GM12878 (cell line): ENCODE data around the gene TUBA1B. TPM values are rescaled to one million over a fixed set of nuclear protein-coding genes. Genes with fewer than 3 reads are reported as not detected.

Source experiments
- ATAC-seq: fragments of 200-7000 bp; cut with Tn5 transposase; 3 replicates; pipeline ENCODE4 v1.9.1; 2020; ENCODE audit warnings: mild to moderate bottlenecking, moderate library complexity
- BruUV-seq: library from RNA; stranded (reverse); fragments of 400-500 nt; replicated peaks from 2 replicates; lab custom pipeline; 2021; lab: Mats Ljungman, UMichigan
- CTCF ChIA-PET: fragments of 300-600 bp; sonication (Branson Sonifier 250); formaldehyde crosslinking; extraction: SDS; loops from one replicate; lab custom pipeline; 2021; ENCODE audit warnings: inconsistent platforms; lab: Yijun Ruan, JAX
- POLR2A ChIA-PET: fragments of 350-600 bp; formaldehyde crosslinking; extraction: SDS; loops from one replicate; lab custom pipeline; 2021; ENCODE audit warnings: inconsistent platforms; lab: Charles Lee
- RAD21 ChIA-PET: fragments of 300-600 bp; sonication (Branson Sonifier 250); formaldehyde crosslinking; loops from one replicate; lab custom pipeline; 2023; ENCODE audit warnings: antibody characterized with exemption; ENCODE audit not compliant: unreplicated experiment; lab: Charles Lee
- SMC1A ChIA-PET: fragments of 300-600 bp; sonication (Branson Sonifier 250); formaldehyde crosslinking; loops from one replicate; lab custom pipeline; 2023; ENCODE audit not compliant: unreplicated experiment, uncharacterized antibody; lab: Charles Lee
- DNase-seq: peaks from one replicate; pipeline ENCODE4 v3.0.0-alpha.2; 2011; ENCODE audit warnings: low read depth, low spot score
- FAIRE-seq: peaks from 3 replicates; lab custom pipeline; 2011; peaks lifted over from hg19 to GRCh38; lab: Jason Lieb, UNC
- H2AFZ ChIP-seq: 2 replicates; pipeline ENCODE4 v1.6.0; 2011; ENCODE audit warnings: low read depth, low read length, control low read depth; ENCODE audit not compliant: control insufficient read depth
- H3K27ac ChIP-seq: 2 replicates; pipeline ENCODE4 v1.5.1; 2011; ENCODE audit warnings: control low read depth; ENCODE audit not compliant: control insufficient read depth, insufficient read depth
- H3K27me3 ChIP-seq, 2 experiments: replicated peaks in 1 of 2; 2 replicates each; pipeline versions ENCODE4 v1.6.0 to v1.6.1; 2011; ENCODE audit warnings: low read length in 1 of 2; ENCODE audit not compliant: control insufficient read depth in 2 of 2, insufficient read depth in 2 of 2
- H3K36me3 ChIP-seq, 2 experiments: 2 replicates each; pipeline ENCODE4 v1.5.1; 2011; ENCODE audit warnings: low read length in 1 of 2; ENCODE audit not compliant: control insufficient read depth in 2 of 2, insufficient read depth in 2 of 2
- H3K4me1 ChIP-seq: 2 replicates; pipeline ENCODE4 v1.6.1; 2011; ENCODE audit warnings: mild to moderate bottlenecking, low read length, moderate library complexity, mixed read lengths; ENCODE audit not compliant: control insufficient read depth, insufficient read depth
- H3K4me2 ChIP-seq: 2 replicates; pipeline ENCODE4 v1.6.0; 2011; ENCODE audit warnings: control low read depth; ENCODE audit not compliant: control insufficient read depth, insufficient read depth
- H3K4me3 ChIP-seq: fragments of 200-600 bp; sonication (generic); 2 replicates; pipeline ENCODE4 v1.5.1; 2016
- H3K79me2 ChIP-seq: 2 replicates; pipeline ENCODE4 v1.6.0; 2011; ENCODE audit warnings: low read length; ENCODE audit not compliant: control insufficient read depth, insufficient read depth
- H3K9ac ChIP-seq: 2 replicates; pipeline ENCODE4 v1.8.0; 2011; ENCODE audit warnings: low read length, control low read depth, mixed read lengths; ENCODE audit not compliant: control insufficient read depth, insufficient read depth
- H3K9me3 ChIP-seq: replicated peaks from 3 replicates; pipeline ENCODE4 v1.5.1; 2011; ENCODE audit warnings: mild to moderate bottlenecking, low read length; ENCODE audit not compliant: control insufficient read depth, insufficient read depth
- H4K20me1 ChIP-seq: 2 replicates; pipeline ENCODE4 v1.6.0; 2011; ENCODE audit not compliant: control insufficient read depth, insufficient read depth
- BMI1 ChIP-seq: fragments of 450-650 bp; IDR thresholded peaks from 2 replicates; pipeline ENCODE4 v1.6.1; 2016; ENCODE audit warnings: mild to moderate bottlenecking, moderate library complexity, borderline replicate concordance
- CHD1 ChIP-seq: IDR thresholded peaks from 2 replicates; pipeline ENCODE4 v1.6.1; 2012; ENCODE audit warnings: low read depth, low read length, improper control_type of control experiment
- DPF2 ChIP-seq: fragments of 450-650 bp; IDR thresholded peaks from 2 replicates; pipeline ENCODE4 v1.6.1; 2017; ENCODE audit warnings: mild to moderate bottlenecking
- IRF4 ChIP-seq: IDR thresholded peaks from 2 replicates; pipeline ENCODE4 v1.6.1; 2011; ENCODE audit warnings: low read depth, low read length
- POLR2AphosphoS5 ChIP-seq: IDR thresholded peaks from 2 replicates; pipeline ENCODE4 v1.6.1; 2011; ENCODE audit warnings: mild to moderate bottlenecking, low read length, inconsistent platforms
- SMAD1 ChIP-seq: fragments of 450-650 bp; IDR thresholded peaks from 2 replicates; pipeline ENCODE4 v1.6.1; 2018; ENCODE audit warnings: mild to moderate bottlenecking, low read depth; ENCODE audit not compliant: partially characterized antibody
- SREBF2 ChIP-seq: IDR thresholded peaks from 2 replicates; pipeline ENCODE4 v1.6.1; 2012; ENCODE audit warnings: mild to moderate bottlenecking, low read length
- TCF3 ChIP-seq: IDR thresholded peaks from 2 replicates; pipeline ENCODE4 v1.6.1; 2012; ENCODE audit warnings: low read depth, mild to moderate bottlenecking, low read length, borderline replicate concordance; ENCODE audit not compliant: insufficient read depth
- TCF7 ChIP-seq: IDR thresholded peaks from 2 replicates; pipeline ENCODE4 v1.6.1; 2014; ENCODE audit warnings: antibody characterized with exemption, borderline replicate concordance
- WGBS: methylation state at CpG from one replicate; pipeline ENCODE4 v1.1.6; 2016; ENCODE audit warnings: low lambda C conversion rate; ENCODE audit not compliant: insufficient replicate concordance, insufficient coverage; ENCODE audit errors: missing lambda C conversion rate; 5-methylcytosine and 5-hydroxymethylcytosine counted together
- in situ Hi-C: fragments of 300-500 bp; cut with MboI; formaldehyde crosslinking; loops from 9 replicates; pipeline ENCODE4 v1.14.3; 2018; ENCODE audit warnings: mixed read lengths
- intact Hi-C: fragments of 100-400 bp; cut with micrococcal nuclease; formaldehyde crosslinking; loops from one replicate; pipeline ENCODE4 v1.14.2; 2022; ENCODE audit not compliant: unreplicated experiment
- polyA plus RNA-seq, 11 experiments: library from polyadenylated mRNA; depleted of rRNA in 4 of 11; unstranded in 6 of 11; stranded (reverse) in 5 of 11; fragments of >200 nt; fragmentation: Nextera tagmentation in 4 of 11; fragmentation: Illumina TruSeq in 1 of 11; extraction: Ambion mirVana in 4 of 11; extraction: Trizol in 1 of 11; gene quantifications; 1 replicate in 1 of 11; 2 replicates in 10 of 11; pipeline versions ENCODE4 v1.2.1 to v1.2.3, GENCODE V29; 2011 to 2016; ENCODE audit warnings: inconsistent platforms in 2 of 11, missing spikeins in 2 of 11, low read depth in 1 of 11
- total RNA-seq, 4 experiments: library from RNA; depleted of rRNA in 3 of 4; stranded (reverse); fragments of >200 nt in 3 of 4; fragmentation: Illumina TruSeq in 1 of 4; extraction: Trizol in 1 of 4; gene quantifications; 2 replicates each; pipeline versions ENCODE4 v1.2.1 to v1.2.3, GENCODE V29; 2013 to 2021
- TF ChIP-seq, protein P1 (sequence below): fragments of 450-650 bp; formaldehyde crosslinking; IDR thresholded peaks from 2 replicates; pipeline ENCODE4 v1.4.0; 2022; ENCODE audit warnings: mild to moderate bottlenecking, moderate library complexity
- TF ChIP-seq, protein P2 (sequence below): fragments of 450-650 bp; IDR thresholded peaks from 2 replicates; pipeline ENCODE4 v1.6.1; 2017; ENCODE audit warnings: antibody characterized with exemption, mild to moderate bottlenecking, moderate library complexity
- TF ChIP-seq, protein P3 (sequence below): fragments of 450-650 bp; IDR thresholded peaks from 2 replicates; pipeline ENCODE4 v1.6.1; 2014; ENCODE audit warnings: mild to moderate bottlenecking

Gene TUBA1B
- total and polyA plus RNA-seq, 10 of the 15 experiments (the other 5 are each of a cell fraction or from before 2014, with no cell fraction given), result 2,328 to 4,712 (median 3,552) TPM

DNA sequence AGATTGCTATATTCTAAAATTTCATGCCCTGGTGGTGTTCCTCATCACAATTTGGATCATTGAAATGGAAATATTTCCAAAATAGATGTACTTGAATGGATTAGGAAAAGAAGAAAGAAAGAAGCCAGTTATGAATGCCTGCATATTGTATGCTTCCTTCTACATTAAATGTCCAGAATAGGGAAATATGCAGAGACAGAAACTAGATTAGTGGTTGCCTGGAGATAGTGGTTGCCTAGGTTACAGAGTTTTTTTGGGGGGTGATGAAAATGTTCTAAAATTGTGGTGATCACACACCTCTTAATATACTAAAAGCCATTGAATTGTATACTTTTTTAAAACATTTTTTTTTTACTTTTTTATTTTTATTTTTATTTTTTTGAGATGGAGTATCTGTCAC is 39.7 kb upstream of the TUBA1B start:
- TF ChIP-seq BMI1 (peak; percentile 64), TCF3 (no peak)
- TF ChIP-seq, all 136 proteins: peak for 1
- Histone ChIP-seq H3K4me2 (no peak overlapping the region), H3K4me3 (no peak overlapping the region), H3K9me3 (no peaks in the 10 kb centered on the region), H3K27me3 (no peaks in the 10 kb centered on the region), H3K9ac (no peak overlapping the region), H3K79me2 (no peaks in the 10 kb centered on the region), H4K20me1 (no peaks in the 10 kb centered on the region), H3K27ac (no peak overlapping the region), H3K36me3 (no peaks in the 10 kb centered on the region), H3K4me1 (no peaks in the 10 kb centered on the region), H2AFZ (no peak overlapping the region)
- FAIRE-seq (peak; percentile 61), ATAC-seq (no peak), DNase-seq (no peak)
- SMC1A ChIA-PET, result no interaction called here
- no TSS peak for BruUV-seq
- in situ Hi-C loops (no loop called here), intact Hi-C loops (no loop called here)
- RAD21 ChIA-PET, result no interaction called here
- CTCF ChIA-PET, result interaction anchor here (0.6 to 1.5 kb wide), 2 partner anchors 64 to 83 kb away, joined by 3 read pairs; no protein-coding TSS in a partner anchor
- POLR2A ChIA-PET, result interaction anchor here (0.6 kb wide), 1 partner anchor 238 kb away, joined by 5 read pairs; no protein-coding TSS in a partner anchor

DNA sequence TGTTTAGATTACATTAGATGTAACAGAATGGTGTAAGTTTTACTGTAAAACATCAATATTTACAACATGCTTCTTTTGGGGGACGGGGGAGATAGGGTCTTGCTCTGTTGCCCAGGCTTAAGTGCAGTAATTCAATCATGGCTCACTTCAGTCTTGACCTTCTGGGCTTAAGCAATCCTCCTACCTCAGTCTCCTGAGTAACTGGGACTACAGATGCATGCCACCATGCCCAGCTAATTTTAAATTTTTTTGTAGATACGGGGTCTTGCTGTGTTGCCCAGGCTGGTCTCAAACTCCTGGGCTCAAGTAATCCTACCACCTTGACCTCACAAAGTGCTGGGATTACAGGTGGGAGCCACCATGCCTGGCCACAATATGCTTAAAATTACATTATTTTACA is 33.9 kb upstream of the TUBA1B start:
- no TSS peak for BruUV-seq
- no peak for FAIRE-seq
- H2AFZ ChIP-seq, result no peak overlapping the region
- intact Hi-C loops (no loop called here), in situ Hi-C loops (no loop called here)
- H3K27me3 ChIP-seq, result no peaks in the 10 kb centered on the region
- ChIA-PET POLR2A (no interaction called here), RAD21 (no interaction called here), SMC1A (no interaction called here), CTCF (no interaction called here)
- H4K20me1 ChIP-seq, result no peaks in the 10 kb centered on the region
- peaks cover 13% of the 10 kb centered on the region for H3K4me1 ChIP-seq
- no peaks in the 10 kb centered on the region for H3K9me3 ChIP-seq
- H3K27ac ChIP-seq, result no peak overlapping the region
- H3K79me2 ChIP-seq, result no peaks in the 10 kb centered on the region
- H3K4me2 ChIP-seq, result no peak overlapping the region
- WGBS, result 93% methylated on average over 2 of the region's 2 CpGs
- DNase-seq, result no peak
- no peak overlapping the region for H3K9ac ChIP-seq
- no peaks in the 10 kb centered on the region for H3K36me3 ChIP-seq
- no peak overlapping the region for H3K4me3 ChIP-seq
- no peak for ATAC-seq
- TF ChIP-seq, protein P1, sequence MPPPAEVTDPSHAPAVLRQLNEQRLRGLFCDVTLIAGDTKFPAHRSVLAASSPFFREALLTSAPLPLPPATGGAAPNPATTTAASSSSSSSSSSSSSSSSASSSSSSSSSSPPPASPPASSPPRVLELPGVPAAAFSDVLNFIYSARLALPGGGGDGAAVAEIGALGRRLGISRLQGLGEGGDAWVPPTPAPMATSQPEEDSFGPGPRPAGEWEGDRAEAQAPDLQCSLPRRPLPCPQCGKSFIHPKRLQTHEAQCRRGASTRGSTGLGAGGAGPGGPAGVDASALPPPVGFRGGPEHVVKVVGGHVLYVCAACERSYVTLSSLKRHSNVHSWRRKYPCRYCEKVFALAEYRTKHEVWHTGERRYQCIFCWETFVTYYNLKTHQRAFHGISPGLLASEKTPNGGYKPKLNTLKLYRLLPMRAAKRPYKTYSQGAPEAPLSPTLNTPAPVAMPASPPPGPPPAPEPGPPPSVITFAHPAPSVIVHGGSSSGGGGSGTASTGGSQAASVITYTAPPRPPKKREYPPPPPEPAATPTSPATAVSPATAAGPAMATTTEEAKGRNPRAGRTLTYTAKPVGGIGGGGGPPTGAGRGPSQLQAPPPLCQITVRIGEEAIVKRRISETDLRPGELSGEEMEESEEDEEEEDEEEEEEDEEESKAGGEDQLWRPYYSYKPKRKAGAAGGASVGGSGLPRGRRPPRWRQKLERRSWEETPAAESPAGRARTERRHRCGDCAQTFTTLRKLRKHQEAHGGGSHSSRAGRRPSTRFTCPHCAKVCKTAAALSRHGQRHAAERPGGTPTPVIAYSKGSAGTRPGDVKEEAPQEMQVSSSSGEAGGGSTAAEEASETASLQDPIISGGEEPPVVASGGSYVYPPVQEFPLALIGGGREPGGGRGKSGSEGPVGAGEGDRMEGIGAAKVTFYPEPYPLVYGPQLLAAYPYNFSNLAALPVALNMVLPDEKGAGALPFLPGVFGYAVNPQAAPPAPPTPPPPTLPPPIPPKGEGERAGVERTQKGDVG (CRISPR knock-in tag), result no peak
- TF ChIP-seq, protein P2, sequence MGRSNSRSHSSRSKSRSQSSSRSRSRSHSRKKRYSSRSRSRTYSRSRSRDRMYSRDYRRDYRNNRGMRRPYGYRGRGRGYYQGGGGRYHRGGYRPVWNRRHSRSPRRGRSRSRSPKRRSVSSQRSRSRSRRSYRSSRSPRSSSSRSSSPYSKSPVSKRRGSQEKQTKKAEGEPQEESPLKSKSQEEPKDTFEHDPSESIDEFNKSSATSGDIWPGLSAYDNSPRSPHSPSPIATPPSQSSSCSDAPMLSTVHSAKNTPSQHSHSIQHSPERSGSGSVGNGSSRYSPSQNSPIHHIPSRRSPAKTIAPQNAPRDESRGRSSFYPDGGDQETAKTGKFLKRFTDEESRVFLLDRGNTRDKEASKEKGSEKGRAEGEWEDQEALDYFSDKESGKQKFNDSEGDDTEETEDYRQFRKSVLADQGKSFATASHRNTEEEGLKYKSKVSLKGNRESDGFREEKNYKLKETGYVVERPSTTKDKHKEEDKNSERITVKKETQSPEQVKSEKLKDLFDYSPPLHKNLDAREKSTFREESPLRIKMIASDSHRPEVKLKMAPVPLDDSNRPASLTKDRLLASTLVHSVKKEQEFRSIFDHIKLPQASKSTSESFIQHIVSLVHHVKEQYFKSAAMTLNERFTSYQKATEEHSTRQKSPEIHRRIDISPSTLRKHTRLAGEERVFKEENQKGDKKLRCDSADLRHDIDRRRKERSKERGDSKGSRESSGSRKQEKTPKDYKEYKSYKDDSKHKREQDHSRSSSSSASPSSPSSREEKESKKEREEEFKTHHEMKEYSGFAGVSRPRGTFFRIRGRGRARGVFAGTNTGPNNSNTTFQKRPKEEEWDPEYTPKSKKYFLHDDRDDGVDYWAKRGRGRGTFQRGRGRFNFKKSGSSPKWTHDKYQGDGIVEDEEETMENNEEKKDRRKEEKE, result no peak
- TF ChIP-seq DPF2, result no peak
- TF ChIP-seq TCF7, result no peak
- TF ChIP-seq IRF4, result no peak
- no peak for TF ChIP-seq SMAD1
- TF ChIP-seq SREBF2, result no peak
- no peak for TF ChIP-seq POLR2AphosphoS5
- no peak for TF ChIP-seq CHD1
- TF ChIP-seq, protein P3, sequence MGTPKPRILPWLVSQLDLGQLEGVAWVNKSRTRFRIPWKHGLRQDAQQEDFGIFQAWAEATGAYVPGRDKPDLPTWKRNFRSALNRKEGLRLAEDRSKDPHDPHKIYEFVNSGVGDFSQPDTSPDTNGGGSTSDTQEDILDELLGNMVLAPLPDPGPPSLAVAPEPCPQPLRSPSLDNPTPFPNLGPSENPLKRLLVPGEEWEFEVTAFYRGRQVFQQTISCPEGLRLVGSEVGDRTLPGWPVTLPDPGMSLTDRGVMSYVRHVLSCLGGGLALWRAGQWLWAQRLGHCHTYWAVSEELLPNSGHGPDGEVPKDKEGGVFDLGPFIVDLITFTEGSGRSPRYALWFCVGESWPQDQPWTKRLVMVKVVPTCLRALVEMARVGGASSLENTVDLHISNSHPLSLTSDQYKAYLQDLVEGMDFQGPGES, result no peak
